HG03558 (cell line): ENCODE measurements around the gene UNC13B.

ENCODE experiments used
- ATAC-seq: cut with Tn5 transposase; IDR thresholded peaks from one replicate; pipeline ENCODE4 v1.9.1; 2021; ENCODE audit warnings: moderate number of reproducible peaks; ENCODE audit not compliant: unreplicated experiment; ENCODE audit errors: extremely low read depth

The UNC13B gene

GRCh38 chr9:35313460-35313859 lies 151.7 kb downstream of the UNC13B start:
- no peak for ATAC-seq

GRCh38 chr9:35313916-35314315 lies 152.1 kb downstream of the UNC13B start:
- ATAC-seq = no peak

- no peak for ATAC-seq
Observed at GRCh38 chr9:35318741-35319140, 156.9 kb downstream of the UNC13B start.

- no peak for ATAC-seq
Observed at GRCh38 chr9:35322075-35322885, 160.5 kb downstream of the UNC13B start.

GRCh38 chr9:35324966-35325365 lies 163.2 kb downstream of the UNC13B start:
- no peak for ATAC-seq

GRCh38 chr9:35333551-35333950 lies 171.7 kb downstream of the UNC13B start:
- no peak for ATAC-seq

GRCh38 chr9:35335164-35335563 lies 173.4 kb downstream of the UNC13B start:
- ATAC-seq = no peak

GRCh38 chr9:35338086-35338485 lies 176.3 kb downstream of the UNC13B start:
- no peak for ATAC-seq

GRCh38 chr9:35338561-35339274 lies 176.9 kb downstream of the UNC13B start:
- ATAC-seq = no peak

GRCh38 chr9:35340046-35340445 lies 178.2 kb downstream of the UNC13B start:
- ATAC-seq = no peak

GRCh38 chr9:35341021-35341420 lies 179.2 kb downstream of the UNC13B start:
- ATAC-seq = no peak

- no peak for ATAC-seq
Observed at GRCh38 chr9:35341585-35341984, 179.8 kb downstream of the UNC13B start.

- ATAC-seq = no peak
Observed at GRCh38 chr9:35342221-35342958, 180.6 kb downstream of the UNC13B start.

- ATAC-seq = no peak
Observed at GRCh38 chr9:35348109-35348508, 186.3 kb downstream of the UNC13B start.

GRCh38 chr9:35349287-35349990 lies 187.6 kb downstream of the UNC13B start:
- no peak for ATAC-seq

- no peak for ATAC-seq
Observed at GRCh38 chr9:35350212-35350611, 188.4 kb downstream of the UNC13B start.

- no peak for ATAC-seq
Observed at GRCh38 chr9:35350827-35351549, 189.2 kb downstream of the UNC13B start.

GRCh38 chr9:35353731-35354365 lies 192.0 kb downstream of the UNC13B start:
- no peak for ATAC-seq

GRCh38 chr9:35355939-35356338 lies 194.1 kb downstream of the UNC13B start:
- ATAC-seq = no peak
